ENCODE results near the gene SDHC. TPM values are rescaled to one million over a fixed set of nuclear protein-coding genes. Genes with fewer than 3 reads are reported as not detected.
A peak's percentile ranks its signal among the peaks of the same experiment; 100 is the strongest.

The SDHC gene
- polyA plus RNA-seq, 1 of the 3 experiments (the other 2 are of a cell fraction), result 195 TPM

- TF ChIP-seq NRF1 (IDR thresholded peaks at IDR 0.05; ENCODE audit: low read depth, low read length), result no peak
- no peak for TF ChIP-seq SIN3A (IDR thresholded peaks at IDR 0.05; ENCODE audit: borderline replicate concordance, low read depth, low read length)
- TF ChIP-seq MAX (IDR thresholded peaks at IDR 0.05; ENCODE audit: low read depth), result no peak
- TF ChIP-seq EZH2phosphoT487 (IDR thresholded peaks at IDR 0.05; ENCODE audit: borderline replicate concordance, low read depth), result no peak
- TF ChIP-seq REST (IDR thresholded peaks at IDR 0.05; ENCODE audit: low read depth, low read length), result no peak
- no peak for TF ChIP-seq RFX5 (IDR thresholded peaks at IDR 0.05; ENCODE audit: low read length)
- no peak for TF ChIP-seq CTCF (IDR thresholded peaks at IDR 0.05)
- no peak for TF ChIP-seq USF1 (IDR thresholded peaks at IDR 0.05; ENCODE audit: borderline replicate concordance, low read depth)
Measured at GRCh38 chr1:161402446-161402845, 88.3 kb downstream of the SDHC start.

GRCh38 chr1:161404051-161404597, 89.9 kb downstream of the SDHC start:
- H4K20me1 ChIP-seq (ENCODE audit: insufficient read depth), result no peaks in the 10 kb centered on the region
- no peaks in the 10 kb centered on the region; a peak in 1 of 4 replicates for H3K4me1 ChIP-seq (ENCODE audit: control insufficient read depth in 1 of 2, insufficient read depth in 2 of 2, low read depth in 1 of 2, low read length in 1 of 2)
- 72% methylated on average over 11 of the region's 11 CpGs for whole genome bisulfite sequencing (ENCODE audit: low lambda C conversion rate)
- CTCF ChIA-PET, result interaction anchor here (1.9 kb wide), 1 partner anchor 36 kb away, joined by 9 read pairs; no protein-coding TSS in a partner anchor
- POLR2A ChIA-PET, result no interaction called here
- no peaks in the 10 kb centered on the region for H3K9me2 ChIP-seq
- H3K79me2 ChIP-seq (ENCODE audit: insufficient read depth), result no peaks in the 10 kb centered on the region
- DNase-seq, result no peak
- no peaks in the 10 kb centered on the region for H3K27me3 ChIP-seq (ENCODE audit: insufficient read depth)
- no peak overlapping the region for H3K4me2 ChIP-seq
- no peak overlapping the region for H3K4me3 ChIP-seq (ENCODE audit: low read depth in 2 of 2, low read length in 1 of 2)
- no peaks in the 10 kb centered on the region for H3K9me3 ChIP-seq
- H3K36me3 ChIP-seq (replicated peaks in 1 of 2; ENCODE audit: control insufficient read depth in 1 of 2, insufficient read depth in 2 of 2, low read length in 1 of 2), result no peaks in the 10 kb centered on the region
- H3F3A ChIP-seq (replicated peaks; ENCODE audit: insufficient read depth), result peaks cover 14% of the 10 kb centered on the region
- no peak overlapping the region for H3K9ac ChIP-seq
- H2AFZ ChIP-seq (ENCODE audit: low read depth), result 0 out of 2 replicates have a peak overlapping the region, but pooled peaks have one; percentile 59
- no peak for TF ChIP-seq REST (IDR thresholded peaks at IDR 0.05; ENCODE audit: low read depth, low read length)
- no peak for TF ChIP-seq FOXM1 (IDR thresholded peaks at IDR 0.05; ENCODE audit: low read depth)
- TF ChIP-seq SIN3A (IDR thresholded peaks at IDR 0.05; ENCODE audit: borderline replicate concordance, low read depth, low read length), result no peak
- no peak for TF ChIP-seq GATA2 (CRISPR knock-in tag; IDR thresholded peaks at IDR 0.05)
- no peak for TF ChIP-seq TEAD4 (IDR thresholded peaks at IDR 0.05; ENCODE audit: borderline replicate concordance, insufficient read depth)
- no peak for TF ChIP-seq MEF2A (IDR thresholded peaks at IDR 0.05; ENCODE audit: borderline replicate concordance, low read depth)
- TF ChIP-seq IRF3 (IDR thresholded peaks at IDR 0.05; ENCODE audit: low read depth, low read length), result no peak
- TF ChIP-seq RFX5 (IDR thresholded peaks at IDR 0.05; ENCODE audit: low read length), result no peak
- H3K27ac ChIP-seq (ENCODE audit: low read depth in 2 of 2, low read length in 1 of 2), result no peak overlapping the region

More at GRCh38 chr1:161402446-161402845, 88.3 kb downstream of the SDHC start:
- Histone ChIP-seq H3K27me3 (ENCODE audit: insufficient read depth) (no peaks in the 10 kb centered on the region), H4K20me1 (ENCODE audit: insufficient read depth) (no peaks in the 10 kb centered on the region), H3K9me2 (no peaks in the 10 kb centered on the region), H3K9me3 (no peaks in the 10 kb centered on the region), H3K4me1 (ENCODE audit: control insufficient read depth in 1 of 2, insufficient read depth in 2 of 2, low read depth in 1 of 2, low read length in 1 of 2) (peaks cover 2 to 6% of the 10 kb centered on the region in 2 experiments; a peak in 2 of 4 replicates), H3K9ac (no peak overlapping the region), H3K27ac (ENCODE audit: low read depth in 2 of 2, low read length in 1 of 2) (no peak overlapping the region), H2AFZ (ENCODE audit: low read depth) (no peak overlapping the region), H3K79me2 (ENCODE audit: insufficient read depth) (no peaks in the 10 kb centered on the region), H3K4me2 (no peak overlapping the region), H3F3A (replicated peaks; ENCODE audit: insufficient read depth) (peaks cover 29% of the 10 kb centered on the region), H3K36me3 (replicated peaks in 1 of 2; ENCODE audit: control insufficient read depth in 1 of 2, insufficient read depth in 2 of 2, low read length in 1 of 2) (no peaks in the 10 kb centered on the region), H3K4me3 (ENCODE audit: low read depth in 2 of 2, low read length in 1 of 2) (no peak overlapping the region)
- no peak for DNase-seq
- POLR2A ChIA-PET, result no interaction called here
- CTCF ChIA-PET, result no interaction called here
- whole genome bisulfite sequencing (ENCODE audit: low lambda C conversion rate), result 76% methylated on average over 3 of the region's 3 CpGs

All from SK-N-SH (cell line).